BE2C (cell line): Measurements from ENCODE around the gene PSMD11.

ENCODE experiments used
- DNase-seq: peaks from one replicate; pipeline ENCODE4 v3.0.0-alpha.2; 2020
- H3K27me3 ChIP-seq: fragments of 250-450 bp; sonication (Bioruptor Pico); 2 replicates; pipeline ENCODE4 v1.5.1; 2020; ENCODE audit warnings: mild to moderate bottlenecking
- H3K36me3 ChIP-seq: fragments of 250-450 bp; sonication (Bioruptor Pico); 2 replicates; pipeline ENCODE4 v1.5.1; 2020; ENCODE audit warnings: mild to moderate bottlenecking
- H3K4me1 ChIP-seq: fragments of 250-450 bp; sonication (Bioruptor Pico); 2 replicates; pipeline ENCODE4 v1.5.1; 2020
- H3K4me3 ChIP-seq: 2 replicates; pipeline ENCODE4 v1.5.1; 2011; ENCODE audit warnings: low read depth, low read length
- H3K9me3 ChIP-seq: fragments of 250-450 bp; sonication (Bioruptor Pico); 2 replicates; pipeline ENCODE4 v1.5.1; 2020
- TF ChIP-seq, protein P1 (sequence below): IDR thresholded peaks from 2 replicates; pipeline ENCODE4 v1.5.1; 2012; ENCODE audit warnings: mild to moderate bottlenecking, low read depth, low read length

PSMD11 gene

DNA sequence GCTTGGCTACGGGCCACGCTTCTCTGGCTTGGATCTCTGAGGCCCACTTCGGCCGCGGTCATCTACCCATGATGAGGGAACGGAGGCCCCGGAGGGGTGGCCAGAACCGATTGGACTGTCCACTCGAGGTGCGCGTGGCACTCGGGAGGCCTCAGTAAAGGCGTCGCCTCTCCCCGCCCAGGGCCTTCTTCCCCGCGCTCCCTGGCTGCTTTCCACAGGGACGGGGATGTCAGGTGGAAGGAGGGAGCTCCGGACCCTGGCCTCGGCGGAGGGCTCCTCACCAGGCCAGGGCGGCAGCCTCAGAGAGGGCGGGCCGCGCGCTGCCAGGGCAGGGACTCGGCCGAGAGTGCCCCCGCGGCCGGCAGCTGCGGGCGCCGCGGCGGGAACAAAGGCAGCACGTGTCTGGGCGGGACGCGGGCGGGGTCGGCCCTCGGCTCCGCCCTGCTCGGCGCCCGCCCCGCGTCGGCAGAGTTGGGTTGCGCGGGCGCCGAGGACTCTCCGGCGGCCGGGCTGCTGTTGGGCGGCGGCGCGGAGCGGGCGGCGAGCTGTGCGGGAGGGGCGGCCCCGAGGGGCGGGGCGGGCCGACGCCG is 41.9 kb downstream of the PSMD11 start:
- TF ChIP-seq, protein P1, sequence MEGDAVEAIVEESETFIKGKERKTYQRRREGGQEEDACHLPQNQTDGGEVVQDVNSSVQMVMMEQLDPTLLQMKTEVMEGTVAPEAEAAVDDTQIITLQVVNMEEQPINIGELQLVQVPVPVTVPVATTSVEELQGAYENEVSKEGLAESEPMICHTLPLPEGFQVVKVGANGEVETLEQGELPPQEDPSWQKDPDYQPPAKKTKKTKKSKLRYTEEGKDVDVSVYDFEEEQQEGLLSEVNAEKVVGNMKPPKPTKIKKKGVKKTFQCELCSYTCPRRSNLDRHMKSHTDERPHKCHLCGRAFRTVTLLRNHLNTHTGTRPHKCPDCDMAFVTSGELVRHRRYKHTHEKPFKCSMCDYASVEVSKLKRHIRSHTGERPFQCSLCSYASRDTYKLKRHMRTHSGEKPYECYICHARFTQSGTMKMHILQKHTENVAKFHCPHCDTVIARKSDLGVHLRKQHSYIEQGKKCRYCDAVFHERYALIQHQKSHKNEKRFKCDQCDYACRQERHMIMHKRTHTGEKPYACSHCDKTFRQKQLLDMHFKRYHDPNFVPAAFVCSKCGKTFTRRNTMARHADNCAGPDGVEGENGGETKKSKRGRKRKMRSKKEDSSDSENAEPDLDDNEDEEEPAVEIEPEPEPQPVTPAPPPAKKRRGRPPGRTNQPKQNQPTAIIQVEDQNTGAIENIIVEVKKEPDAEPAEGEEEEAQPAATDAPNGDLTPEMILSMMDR = no peak
- peaks cover 8% of the 10 kb centered on the region for H3K4me1 ChIP-seq

DNA sequence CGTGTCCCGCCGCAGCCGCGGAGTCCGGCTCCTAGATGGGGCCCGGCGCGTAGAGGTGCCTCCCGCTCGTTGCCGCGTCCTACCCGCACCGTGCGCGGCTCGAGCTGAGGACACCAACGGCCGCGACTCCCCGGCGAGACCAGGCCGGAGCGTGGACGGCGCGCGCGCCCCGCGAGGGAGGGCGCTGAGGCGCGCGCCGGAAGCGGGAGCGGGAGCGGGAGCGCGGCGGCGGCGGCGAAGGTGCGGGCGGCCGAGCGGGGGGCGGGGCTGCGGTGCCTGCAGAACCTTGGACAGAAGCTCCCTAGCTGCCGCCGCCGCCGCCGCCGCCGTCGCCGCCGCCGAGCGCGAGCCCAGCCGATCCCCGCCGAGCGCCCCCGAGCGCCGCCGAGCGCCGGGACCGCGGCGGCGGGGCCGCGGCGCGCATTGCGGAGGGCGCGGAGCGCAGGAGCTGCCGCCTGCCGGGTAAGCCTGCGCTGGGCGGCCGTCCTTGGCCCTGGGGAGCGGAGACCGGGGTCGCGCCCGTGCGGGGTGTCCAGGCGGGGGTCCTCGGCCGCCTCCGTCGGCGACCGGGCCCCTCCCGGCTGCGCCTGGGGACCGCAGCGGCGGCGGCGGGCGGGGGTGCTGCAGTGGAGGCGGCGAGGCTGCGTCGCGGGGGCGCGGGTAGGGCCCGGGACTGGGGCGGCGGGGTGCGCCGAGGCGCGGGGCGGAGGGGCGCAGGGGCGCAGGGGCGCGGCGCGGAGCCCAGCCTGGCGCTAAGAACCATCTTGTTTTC is 42.6 kb downstream of the PSMD11 start, which contains the start of gene CDK5R1:
Gene CDK5R1, plus strand, starts transcription at position 293 of the 772 bp plus-strand sequence. CDS start 628 bp downstream, outside the sequence.
- H3K4me1 ChIP-seq = peaks cover 8% of the 10 kb centered on the region
- DNase-seq = peak; percentile 70

More for the DNA sequence above, 41.9 kb downstream of the PSMD11 start:
- peak overlapping the region; percentile 36; the same call in 1 of the 2 replicates for H3K4me3 ChIP-seq
- no peaks in the 10 kb centered on the region for H3K9me3 ChIP-seq
- DNase-seq = peak; percentile 73
- H3K27me3 ChIP-seq = no peaks in the 10 kb centered on the region
- peaks cover 4% of the 10 kb centered on the region for H3K36me3 ChIP-seq

DNA sequence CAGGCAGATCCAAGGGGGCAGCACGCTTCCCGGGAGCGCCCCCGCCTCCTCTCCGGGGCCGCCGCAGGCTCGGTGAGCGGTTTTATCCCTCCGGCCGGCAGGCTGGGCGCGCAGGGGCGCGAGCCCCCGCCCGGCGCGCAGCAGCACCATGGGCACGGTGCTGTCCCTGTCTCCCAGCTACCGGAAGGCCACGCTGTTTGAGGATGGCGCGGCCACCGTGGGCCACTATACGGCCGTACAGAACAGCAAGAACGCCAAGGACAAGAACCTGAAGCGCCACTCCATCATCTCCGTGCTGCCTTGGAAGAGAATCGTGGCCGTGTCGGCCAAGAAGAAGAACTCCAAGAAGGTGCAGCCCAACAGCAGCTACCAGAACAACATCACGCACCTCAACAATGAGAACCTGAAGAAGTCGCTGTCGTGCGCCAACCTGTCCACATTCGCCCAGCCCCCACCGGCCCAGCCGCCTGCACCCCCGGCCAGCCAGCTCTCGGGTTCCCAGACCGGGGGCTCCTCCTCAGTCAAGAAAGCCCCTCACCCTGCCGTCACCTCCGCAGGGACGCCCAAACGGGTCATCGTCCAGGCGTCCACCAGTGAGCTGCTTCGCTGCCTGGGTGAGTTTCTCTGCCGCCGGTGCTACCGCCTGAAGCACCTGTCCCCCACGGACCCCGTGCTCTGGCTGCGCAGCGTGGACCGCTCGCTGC is 43.3 kb downstream of the PSMD11 start:
- H3K4me3 ChIP-seq = peak overlapping the region; percentile 66
- H3K36me3 ChIP-seq = peaks cover 4% of the 10 kb centered on the region
- no peaks in the 10 kb centered on the region for H3K27me3 ChIP-seq
- H3K4me1 ChIP-seq = peaks cover 8% of the 10 kb centered on the region
- no peaks in the 10 kb centered on the region for H3K9me3 ChIP-seq
- TF ChIP-seq, protein P1 = no peak
- DNase-seq = peak; percentile 18

More for the DNA sequence above, 42.6 kb downstream of the PSMD11 start, which contains the start of gene CDK5R1:
- Histone ChIP-seq H3K4me3 (peak within 1 kb of the TSS; percentile 66), H3K36me3 (peaks cover 4% of the 10 kb centered on the region), H3K9me3 (no peaks in the 10 kb centered on the region), H3K27me3 (no peaks in the 10 kb centered on the region)
- TF ChIP-seq, protein P1 = no peak

- TF ChIP-seq, protein P1 = no peak
- peaks cover 8% of the 10 kb centered on the region for H3K4me1 ChIP-seq
Measured at GRCh38 chr17:32488177-32488542, 43.9 kb downstream of the PSMD11 start.

DNA sequence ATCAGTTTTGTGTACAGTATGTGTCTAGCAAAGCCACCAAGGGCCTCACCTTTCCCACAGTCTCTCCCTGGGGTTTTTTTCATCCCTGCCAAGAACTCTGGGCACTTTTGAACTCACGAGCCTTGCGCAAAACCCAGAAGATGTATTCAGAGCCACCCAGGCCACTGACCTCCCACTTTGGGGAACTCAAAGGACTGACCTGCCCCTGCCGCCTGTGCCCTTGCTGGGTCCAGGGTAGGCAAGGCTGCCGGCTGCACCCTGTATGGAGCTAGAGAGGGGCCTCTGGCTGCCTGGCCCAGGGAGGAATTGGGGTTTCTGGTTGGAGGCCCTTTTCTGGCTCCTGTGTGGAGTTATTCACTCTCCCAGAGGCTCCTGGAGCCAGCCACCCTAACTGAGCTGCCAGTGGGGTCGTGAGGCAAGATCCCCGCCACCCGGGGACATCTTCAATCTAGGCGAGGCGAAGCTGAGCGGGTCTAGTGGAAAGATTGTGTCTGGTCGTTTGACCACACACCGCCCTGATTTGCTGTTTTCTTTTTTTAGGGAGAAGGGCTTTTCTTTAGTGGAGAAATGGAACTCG is 44.4 kb downstream of the PSMD11 start:
- H3K4me3 ChIP-seq = no peak overlapping the region; the same call in 1 of the 2 replicates
- no peaks in the 10 kb centered on the region for H3K9me3 ChIP-seq
- peaks cover 4% of the 10 kb centered on the region for H3K36me3 ChIP-seq
- TF ChIP-seq, protein P1 = no peak
- no peaks in the 10 kb centered on the region for H3K27me3 ChIP-seq
- no peak for DNase-seq
- peaks cover 3% of the 10 kb centered on the region for H3K4me1 ChIP-seq

More at GRCh38 chr17:32488177-32488542, 43.9 kb downstream of the PSMD11 start:
- no peak for DNase-seq
- no peaks in the 10 kb centered on the region for H3K27me3 ChIP-seq
- no peaks in the 10 kb centered on the region for H3K9me3 ChIP-seq
- H3K4me3 ChIP-seq = no peak overlapping the region; the same call in 1 of the 2 replicates
- H3K36me3 ChIP-seq = peaks cover 4% of the 10 kb centered on the region
